ENCODE measurements around the gene ZBTB17. TPM values are rescaled to one million over a fixed set of nuclear protein-coding genes. Genes with fewer than 3 reads are reported as not detected.
A peak's percentile ranks its signal among the peaks of the same experiment; 100 is the strongest.

ZBTB17 gene
- total and polyA plus RNA-seq, 12 donors = 16.4 to 54.9 (median 20.8) TPM

- WGBS, 2 donors = 91 to 94% methylated on average over 7 of the region's 7 CpGs
- no peaks in the 10 kb centered on the region for H3K36me3 ChIP-seq
- no peak overlapping the region for H3K27ac ChIP-seq
- no peak overlapping the region for H3K4me3 ChIP-seq
- H3K4me1 ChIP-seq = no peaks in the 10 kb centered on the region
- H3K27me3 ChIP-seq = no peaks in the 10 kb centered on the region
- DNase-seq (no peak), ATAC-seq (no peak)
- TF ChIP-seq, protein P1, sequence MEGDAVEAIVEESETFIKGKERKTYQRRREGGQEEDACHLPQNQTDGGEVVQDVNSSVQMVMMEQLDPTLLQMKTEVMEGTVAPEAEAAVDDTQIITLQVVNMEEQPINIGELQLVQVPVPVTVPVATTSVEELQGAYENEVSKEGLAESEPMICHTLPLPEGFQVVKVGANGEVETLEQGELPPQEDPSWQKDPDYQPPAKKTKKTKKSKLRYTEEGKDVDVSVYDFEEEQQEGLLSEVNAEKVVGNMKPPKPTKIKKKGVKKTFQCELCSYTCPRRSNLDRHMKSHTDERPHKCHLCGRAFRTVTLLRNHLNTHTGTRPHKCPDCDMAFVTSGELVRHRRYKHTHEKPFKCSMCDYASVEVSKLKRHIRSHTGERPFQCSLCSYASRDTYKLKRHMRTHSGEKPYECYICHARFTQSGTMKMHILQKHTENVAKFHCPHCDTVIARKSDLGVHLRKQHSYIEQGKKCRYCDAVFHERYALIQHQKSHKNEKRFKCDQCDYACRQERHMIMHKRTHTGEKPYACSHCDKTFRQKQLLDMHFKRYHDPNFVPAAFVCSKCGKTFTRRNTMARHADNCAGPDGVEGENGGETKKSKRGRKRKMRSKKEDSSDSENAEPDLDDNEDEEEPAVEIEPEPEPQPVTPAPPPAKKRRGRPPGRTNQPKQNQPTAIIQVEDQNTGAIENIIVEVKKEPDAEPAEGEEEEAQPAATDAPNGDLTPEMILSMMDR (IDR thresholded peaks at IDR 0.05) = no peak
- no peaks in the 10 kb centered on the region for H3K9me3 ChIP-seq
- intact Hi-C loops (cut with DNase I) = loop anchor here in 7 of 10 donors (2.0 to 5.0 kb wide), 5 partner anchors 175 to 201 kb away; no protein-coding TSS in a partner anchor
These were observed 16.3 kb upstream of the ZBTB17 start for GRCh38 chr1:15992187-15992553.

DNA sequence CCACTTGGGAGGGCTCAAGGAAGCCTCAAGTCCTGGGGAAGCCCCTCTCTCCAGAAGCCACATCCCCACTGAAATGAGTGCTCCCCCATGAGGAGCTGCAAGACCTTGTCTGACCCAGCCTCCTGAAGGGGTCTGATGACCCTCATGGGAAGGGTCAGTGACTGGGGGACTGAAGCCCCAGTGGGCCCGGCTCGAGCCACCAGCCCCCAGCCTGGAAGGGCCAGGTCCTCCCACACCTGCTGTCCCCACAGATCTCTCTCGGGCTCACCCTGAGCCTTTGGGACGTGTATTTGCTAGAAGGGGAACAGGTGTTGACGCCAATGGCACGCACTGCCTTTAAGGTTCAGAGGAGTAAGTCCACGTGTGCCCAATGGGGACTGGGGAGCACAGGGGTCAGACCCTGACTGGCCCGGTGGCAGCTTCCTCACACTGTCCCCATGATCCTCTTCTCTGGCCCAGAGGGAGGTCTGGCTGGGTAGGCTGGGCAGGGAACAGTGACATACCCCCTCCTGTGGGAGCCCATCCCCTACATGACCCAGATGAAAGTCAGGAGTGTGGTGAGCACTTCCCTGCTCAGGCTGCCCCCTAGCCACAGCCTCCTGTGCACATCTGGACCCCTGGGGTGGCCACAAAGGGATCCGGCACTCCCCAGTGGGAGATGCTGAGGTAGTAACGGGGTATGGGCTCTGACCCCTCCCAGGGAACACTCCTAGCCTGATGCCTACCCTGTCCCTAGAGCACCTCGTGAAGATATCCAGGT lies 15.7 kb upstream of the ZBTB17 start:
- no peaks in the 10 kb centered on the region for H3K4me1 ChIP-seq
- ATAC-seq = no peak
- H3K27me3 ChIP-seq = no peaks in the 10 kb centered on the region
- TF ChIP-seq, protein P1 (IDR thresholded peaks at IDR 0.05) = no peak
- intact Hi-C loops (cut with DNase I) = loop anchor here in 7 of 10 donors (2.0 to 5.0 kb wide), 5 partner anchors 174 to 201 kb away; no protein-coding TSS in a partner anchor
- DNase-seq = no peak
- no peak overlapping the region for H3K27ac ChIP-seq
- H3K36me3 ChIP-seq = no peaks in the 10 kb centered on the region
- 91 to 93% methylated on average over 11 of the region's 11 CpGs for WGBS, 2 donors
- no peak overlapping the region for H3K4me3 ChIP-seq
- no peaks in the 10 kb centered on the region for H3K9me3 ChIP-seq

GRCh38 chr1:15989776-15990175 lies 13.9 kb upstream of the ZBTB17 start:
- Histone ChIP-seq H3K27me3 (no peaks in the 10 kb centered on the region), H3K36me3 (no peaks in the 10 kb centered on the region), H3K4me3 (no peak overlapping the region), H3K9me3 (no peaks in the 10 kb centered on the region), H3K4me1 (peaks cover 0 to 5% (median 0%) of the 10 kb centered on the region in 9 donors), H3K27ac (no peak overlapping the region)
- TF ChIP-seq, protein P1 (IDR thresholded peaks at IDR 0.05) = no peak
- DNase-seq (no peak), ATAC-seq (peak in 1 of 8 donors; percentile 18)
- WGBS, 2 donors = 51 to 54% methylated on average over 9 of the region's 9 CpGs
- intact Hi-C loops (cut with DNase I) = loop anchor here in 6 of 10 donors (5.0 kb wide), 3 partner anchors 172 to 187 kb away; no protein-coding TSS in a partner anchor

GRCh38 chr1:15988856-15989736 lies 13.2 kb upstream of the ZBTB17 start:
- intact Hi-C loops (cut with DNase I) = no loop called here
- TF ChIP-seq, protein P1 (IDR thresholded peaks at IDR 0.05) = no peak
- DNase-seq (no peak), ATAC-seq (peak in 1 of 8 donors; percentile 30)
- Histone ChIP-seq H3K27ac (no peak overlapping the region), H3K9me3 (no peaks in the 10 kb centered on the region), H3K27me3 (no peaks in the 10 kb centered on the region), H3K4me3 (no peak overlapping the region), H3K36me3 (no peaks in the 10 kb centered on the region), H3K4me1 (peaks cover 0 to 5% (median 0%) of the 10 kb centered on the region in 9 donors)
- WGBS, 2 donors = 83 to 86% methylated on average over 13 of the region's 13 CpGs

Measured in heart right ventricle (tissue), 16 donors.